ENCODE data around the gene HLCS.

The HLCS gene

GRCh38 chr21:36892201-36892600 is 74.3 kb downstream of the HLCS start:
- in situ Hi-C loops (cut with MboI; ENCODE audit: low pct_unique_long_range_greater_than_20kb, low sequenced_read_pairs, unreplicated experiment): no loop called here
- no peak for TF ChIP-seq CTCF (IDR thresholded peaks at IDR 0.05; ENCODE audit: extremely low read depth, insufficient read depth, missing control alignments)
- no peak for DNase-seq (ENCODE audit: low spot score)

DNA sequence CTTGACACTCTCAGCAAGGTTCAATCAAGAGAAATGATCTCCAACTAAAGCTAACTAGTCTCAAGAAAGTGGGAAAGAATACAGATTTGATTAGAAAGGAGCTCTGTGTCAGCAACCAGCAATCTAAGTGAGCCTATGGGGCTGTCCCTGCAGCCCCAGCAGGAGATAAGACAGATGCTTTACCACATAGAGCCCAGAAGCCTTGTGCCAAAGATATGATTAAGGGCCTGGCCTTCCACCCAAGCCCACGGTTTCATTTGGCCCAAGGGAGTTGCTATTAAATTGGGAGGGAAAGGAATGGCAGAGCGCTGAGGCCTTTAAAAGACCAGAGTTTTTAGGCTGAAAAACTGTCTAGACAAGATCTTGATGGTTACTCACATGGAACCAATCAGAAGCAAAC is 74.8 kb downstream of the HLCS start:
- TF ChIP-seq CTCF (IDR thresholded peaks at IDR 0.05; ENCODE audit: extremely low read depth, insufficient read depth, missing control alignments): no peak
- in situ Hi-C loops (cut with MboI; ENCODE audit: low pct_unique_long_range_greater_than_20kb, low sequenced_read_pairs, unreplicated experiment): no loop called here
- no peak for DNase-seq (ENCODE audit: low spot score)

DNA sequence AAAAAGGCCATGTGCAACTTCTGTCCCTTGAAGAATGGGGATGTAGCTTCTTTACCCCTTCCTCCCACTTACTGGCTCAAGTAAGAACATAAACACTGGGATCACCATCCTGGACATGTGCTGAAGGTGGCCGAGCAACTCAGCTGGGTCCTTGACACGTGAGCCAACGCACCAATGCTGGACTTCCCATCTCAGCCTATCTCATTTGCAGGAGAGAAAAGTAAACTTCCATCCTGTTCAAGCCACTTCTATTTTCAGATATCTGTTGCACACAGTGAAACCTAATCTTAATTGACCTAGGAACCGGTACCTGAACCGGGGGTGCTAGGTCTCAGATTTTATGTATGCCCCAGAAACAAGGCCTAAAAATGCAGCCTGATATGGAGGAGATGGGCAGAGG is 75.3 kb downstream of the HLCS start:
- in situ Hi-C loops (cut with MboI; ENCODE audit: low pct_unique_long_range_greater_than_20kb, low sequenced_read_pairs, unreplicated experiment): no loop called here

GRCh38 chr21:36890086-36890485 is 76.4 kb downstream of the HLCS start:
- TF ChIP-seq CTCF (IDR thresholded peaks at IDR 0.05; ENCODE audit: extremely low read depth, insufficient read depth, missing control alignments): no peak
- DNase-seq (ENCODE audit: low spot score): no peak
- in situ Hi-C loops (cut with MboI; ENCODE audit: low pct_unique_long_range_greater_than_20kb, low sequenced_read_pairs, unreplicated experiment): no loop called here

More for the DNA sequence above, 75.3 kb downstream of the HLCS start:
- DNase-seq (ENCODE audit: low spot score): no peak
- no peak for TF ChIP-seq CTCF (IDR thresholded peaks at IDR 0.05; ENCODE audit: extremely low read depth, insufficient read depth, missing control alignments)

GRCh38 chr21:36889401-36889800 is 77.1 kb downstream of the HLCS start:
- in situ Hi-C loops (cut with MboI; ENCODE audit: low pct_unique_long_range_greater_than_20kb, low sequenced_read_pairs, unreplicated experiment): no loop called here
- no peak for DNase-seq (ENCODE audit: low spot score)
- no peak for TF ChIP-seq CTCF (IDR thresholded peaks at IDR 0.05; ENCODE audit: extremely low read depth, insufficient read depth, missing control alignments)

GRCh38 chr21:36888466-36888865 is 78.0 kb downstream of the HLCS start:
- in situ Hi-C loops (cut with MboI; ENCODE audit: low pct_unique_long_range_greater_than_20kb, low sequenced_read_pairs, unreplicated experiment): no loop called here
- TF ChIP-seq CTCF (IDR thresholded peaks at IDR 0.05; ENCODE audit: extremely low read depth, insufficient read depth, missing control alignments): no peak
- DNase-seq (ENCODE audit: low spot score): no peak

GRCh38 chr21:36887963-36888362 is 78.5 kb downstream of the HLCS start:
- in situ Hi-C loops (cut with MboI; ENCODE audit: low pct_unique_long_range_greater_than_20kb, low sequenced_read_pairs, unreplicated experiment): no loop called here
- DNase-seq (ENCODE audit: low spot score): no peak
- TF ChIP-seq CTCF (IDR thresholded peaks at IDR 0.05; ENCODE audit: extremely low read depth, insufficient read depth, missing control alignments): no peak
